AML-193 (cell line): ENCODE data around the gene DOCK8.

Source experiments
- DNase-seq, 2 experiments: peaks; one replicate each; lab custom pipeline; 2025; lab: John Stamatoyannopoulos, UW

Gene DOCK8

DNA sequence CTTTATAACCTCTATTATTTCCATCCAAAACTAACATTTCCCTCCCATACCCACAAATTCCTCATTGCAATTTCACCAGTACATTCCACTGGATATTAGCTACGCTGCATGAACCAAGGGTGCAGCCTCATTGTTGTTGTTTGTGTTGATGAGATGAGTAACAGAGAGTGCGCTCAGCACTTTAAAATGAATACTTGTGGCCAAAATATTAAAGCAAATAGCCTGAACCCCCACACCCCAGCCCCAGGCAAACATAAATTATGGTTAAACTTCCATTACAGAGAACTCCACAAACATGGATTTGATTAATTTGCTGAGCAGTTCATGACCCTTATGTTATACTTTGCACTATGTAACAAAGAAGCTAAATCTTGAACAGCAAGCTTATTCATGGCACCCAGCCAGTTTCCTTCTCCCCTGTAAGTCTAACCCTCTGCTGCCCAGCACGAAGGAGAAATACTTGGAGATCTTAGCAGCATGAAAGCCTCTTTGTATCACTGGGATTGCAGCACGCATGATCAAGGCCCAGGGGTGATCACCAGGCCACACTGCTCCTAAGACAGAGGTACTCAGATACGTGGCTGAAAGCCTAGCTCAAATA is 205.0 kb downstream of the DOCK8 start:
- DNase-seq, result no peak

DNA sequence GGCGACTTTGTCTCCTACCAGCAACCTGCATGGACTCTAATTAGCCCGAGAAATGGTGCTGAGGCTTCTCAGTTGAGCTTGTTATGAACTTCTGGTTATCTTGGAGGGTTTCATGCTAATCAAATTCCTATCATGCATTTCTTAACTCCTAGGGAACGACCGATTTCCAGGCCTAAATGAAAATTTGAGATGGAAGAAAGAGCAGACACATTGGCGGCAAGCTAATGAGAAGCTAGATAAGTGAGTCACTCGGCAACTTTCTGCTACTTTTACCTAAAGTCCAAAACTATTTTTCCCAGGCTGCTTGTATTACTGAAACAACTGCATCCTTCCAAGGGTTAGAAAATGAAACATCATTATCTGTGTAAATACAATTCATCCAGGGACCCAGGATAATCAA is 207.2 kb downstream of the DOCK8 start:
- no peak for DNase-seq

DNA sequence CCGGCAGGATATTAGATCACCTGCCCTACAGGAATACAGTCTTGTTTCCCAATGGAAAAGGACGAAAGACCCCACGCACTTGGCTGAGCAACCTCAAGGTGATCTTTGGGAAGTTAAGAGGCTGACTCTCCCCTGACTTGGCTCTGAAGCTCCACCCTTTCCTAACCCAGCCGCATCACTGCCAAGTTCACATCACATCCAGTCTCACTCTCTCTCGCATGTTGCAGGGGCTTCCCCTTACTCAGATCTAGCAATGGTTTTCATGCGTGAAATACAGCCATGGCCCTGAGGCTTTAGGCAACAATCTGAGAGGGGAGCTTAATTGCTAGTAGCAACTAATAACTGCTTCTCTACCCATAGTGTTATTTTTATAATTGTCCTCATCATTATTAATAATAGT is 211.6 kb downstream of the DOCK8 start:
- DNase-seq, result no peak

DNA sequence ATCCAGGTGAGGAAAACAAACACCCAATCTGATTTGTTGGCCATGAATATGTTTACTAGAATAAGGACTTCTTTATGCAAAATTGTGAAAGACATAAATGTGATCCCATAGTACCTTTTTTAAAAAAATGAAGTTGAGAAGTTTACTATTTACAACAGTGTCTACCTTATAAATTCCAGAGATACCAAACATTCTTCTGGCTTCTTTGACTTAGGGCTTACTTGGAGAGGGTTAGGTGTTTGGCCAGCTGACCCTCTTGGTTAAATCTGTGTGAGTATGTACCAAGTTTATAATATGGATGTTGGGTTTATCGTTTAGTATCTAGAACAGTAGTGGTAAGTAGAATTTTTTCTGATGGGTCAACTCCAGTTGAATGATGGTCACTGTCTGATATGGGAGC is 212.3 kb downstream of the DOCK8 start:
- no peak for DNase-seq

DNA sequence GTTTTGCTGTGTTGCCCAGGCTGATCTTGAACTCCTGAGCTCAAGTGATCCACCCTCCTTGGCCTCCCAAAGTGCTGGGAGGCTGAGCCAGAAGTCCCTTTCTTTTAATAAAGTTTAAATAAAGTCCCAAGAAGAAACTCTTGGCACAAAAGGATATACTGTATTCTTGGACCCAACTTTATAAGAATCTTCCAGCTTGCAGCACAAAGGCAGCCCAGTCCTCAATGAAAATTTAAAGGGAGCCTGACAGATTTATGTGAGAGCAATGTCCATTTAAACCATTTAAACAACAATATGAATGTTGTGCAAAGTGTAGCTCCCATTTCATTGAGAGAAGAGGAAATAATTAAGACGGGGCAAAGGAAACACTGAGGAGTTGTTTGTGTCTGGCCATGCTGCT is 217.0 kb downstream of the DOCK8 start:
- DNase-seq, result no peak

DNA sequence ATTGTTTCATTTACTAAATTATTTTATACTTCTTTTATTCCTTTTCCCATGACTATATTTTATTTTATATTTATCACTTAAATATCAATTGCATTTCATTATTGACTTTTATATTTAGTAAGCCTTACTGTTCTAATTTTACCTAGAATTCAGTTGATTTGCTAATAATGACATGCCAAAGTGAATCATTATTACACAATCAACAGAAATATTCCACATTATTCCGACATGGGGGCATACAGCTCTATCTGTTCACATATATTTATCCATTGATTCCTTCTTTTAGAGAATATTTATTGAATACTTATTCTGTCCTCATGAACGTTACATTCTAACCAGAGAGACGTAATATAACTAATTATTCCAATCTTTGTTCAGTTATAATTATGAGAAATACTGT is 221.8 kb downstream of the DOCK8 start:
- DNase-seq, result no peak

DNA sequence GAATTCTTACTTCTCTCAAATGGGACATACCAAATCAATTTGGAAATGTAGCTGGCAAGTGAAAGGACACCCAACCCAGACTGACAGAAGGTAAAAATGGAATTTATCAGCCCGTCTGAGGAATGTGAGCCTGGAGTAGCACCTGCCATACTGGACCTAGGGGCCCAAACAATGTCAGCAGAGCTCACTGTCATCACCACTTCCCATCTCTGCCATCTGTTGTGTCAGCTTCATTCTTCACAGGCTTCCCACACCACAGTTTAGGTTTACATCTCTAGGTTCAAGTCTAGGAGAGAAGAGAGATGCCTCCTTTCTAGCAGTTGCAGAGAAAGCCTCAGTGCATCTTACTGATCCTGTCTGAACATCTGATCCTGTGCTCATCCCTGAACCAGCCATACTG is 222.4 kb downstream of the DOCK8 start:
- DNase-seq, result no peak

DNA sequence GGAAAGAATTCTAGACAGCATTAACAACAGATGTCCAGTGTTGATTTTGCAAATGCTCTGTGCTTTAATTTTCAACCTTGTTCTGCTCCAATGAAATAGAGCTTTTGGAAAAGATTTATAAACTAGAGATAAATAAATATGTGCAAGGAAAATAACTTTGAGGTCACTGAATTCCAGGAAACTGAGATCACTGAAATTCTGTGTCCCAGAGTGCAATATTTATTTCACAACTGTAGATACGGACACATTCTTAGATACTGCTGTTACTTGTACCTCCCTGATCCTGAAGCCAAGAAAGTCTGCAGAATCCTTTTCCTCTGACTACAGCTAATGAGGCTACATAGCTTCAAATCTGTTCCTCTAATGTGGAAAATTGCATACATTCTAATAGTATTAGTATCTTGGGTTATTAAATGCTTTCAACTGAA is 222.9 kb downstream of the DOCK8 start:
- DNase-seq, result no peak

DNA sequence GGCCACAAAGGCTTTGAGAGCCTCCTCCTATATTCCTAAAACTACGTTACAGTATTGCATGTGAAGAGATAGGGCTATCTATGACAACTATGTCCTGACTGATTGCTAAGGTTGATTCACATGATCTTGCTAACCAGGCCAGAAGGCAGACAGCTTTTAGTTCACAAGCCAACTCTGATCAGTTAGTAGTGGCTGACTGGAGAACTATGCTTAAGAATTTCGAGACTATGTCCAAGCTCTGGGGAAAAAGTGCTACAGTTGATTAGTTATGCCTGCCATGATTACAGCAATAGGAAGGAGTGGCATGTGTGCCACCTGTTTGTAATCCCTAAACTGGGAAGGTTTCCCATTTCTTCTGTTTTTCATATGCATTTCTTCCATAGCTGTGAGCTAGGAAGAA is 223.4 kb downstream of the DOCK8 start:
- DNase-seq, result no peak

DNA sequence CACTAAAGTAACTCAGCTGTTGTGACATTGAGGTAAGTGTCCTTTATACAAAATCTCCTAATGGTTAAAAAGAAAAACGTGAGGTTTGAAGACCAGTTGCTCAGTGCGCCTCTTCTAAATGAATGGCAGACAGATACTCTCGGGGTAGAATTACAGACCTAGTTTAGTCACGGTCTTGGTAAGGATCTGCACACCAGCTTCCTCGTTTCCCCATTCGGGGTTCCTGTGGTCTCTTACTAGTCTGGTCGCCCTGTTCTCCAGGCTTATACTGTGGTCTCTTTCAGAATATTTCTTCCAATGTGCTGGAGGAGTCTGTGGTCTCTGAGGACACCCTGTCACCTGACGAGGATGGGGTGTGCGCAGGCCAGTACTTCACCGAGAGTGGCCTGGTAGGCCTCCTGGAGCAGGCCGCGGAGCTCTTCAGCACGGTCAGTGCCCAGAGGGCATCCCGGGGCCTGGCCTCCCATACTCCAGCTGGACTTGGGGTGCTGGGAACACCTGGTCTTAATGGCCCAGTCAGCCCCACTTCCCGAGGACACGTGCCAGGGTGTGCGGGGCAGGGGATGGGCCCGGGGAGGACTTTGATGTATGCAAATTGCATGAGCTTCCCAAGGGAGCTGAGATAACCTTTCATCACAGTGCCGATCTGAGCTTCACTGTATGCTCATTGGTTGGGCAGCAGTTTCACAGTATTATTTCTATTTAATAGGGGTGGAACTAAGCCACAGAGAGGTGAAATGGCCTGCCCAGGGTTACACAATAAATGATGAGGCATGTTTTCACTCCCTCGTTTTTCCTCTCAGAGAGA is 224.5 kb downstream of the DOCK8 start:
- no peak for DNase-seq

DNA sequence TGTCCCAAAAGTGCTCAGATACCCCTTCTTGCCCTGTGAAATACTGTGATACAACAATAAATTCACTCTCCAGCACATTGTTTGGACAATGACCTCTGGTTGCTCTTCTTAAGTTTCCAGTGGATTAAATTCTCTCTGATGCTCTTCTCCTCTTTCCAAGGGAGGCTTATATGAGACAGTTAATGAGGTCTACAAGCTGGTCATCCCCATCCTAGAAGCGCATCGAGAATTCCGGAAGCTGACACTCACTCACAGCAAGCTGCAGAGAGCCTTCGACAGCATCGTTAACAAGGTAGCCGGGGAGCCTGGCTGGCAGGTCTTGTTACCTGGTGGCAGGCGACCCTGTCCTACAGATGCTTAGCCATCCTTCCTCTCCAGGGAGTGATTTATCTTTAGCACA is 226.5 kb downstream of the DOCK8 start:
- DNase-seq, result no peak

DNA sequence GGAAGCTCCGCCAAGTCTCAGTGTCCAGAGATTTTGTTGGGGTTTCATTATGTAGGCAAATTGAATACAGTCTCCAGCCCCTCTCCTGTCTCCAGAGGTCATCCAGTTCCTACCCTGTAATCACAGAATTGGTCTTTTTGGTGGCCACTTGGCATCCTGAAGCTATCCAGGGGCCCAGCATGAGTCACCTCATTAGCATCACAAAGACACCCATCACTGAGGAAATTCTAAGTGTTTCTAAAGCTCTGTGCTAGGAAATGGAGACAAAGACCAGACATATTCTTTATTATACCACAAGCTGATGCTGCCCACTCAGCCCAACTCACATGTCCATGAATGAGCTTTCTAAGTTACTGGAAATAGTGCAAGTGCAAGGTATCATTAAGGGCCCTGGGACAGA is 229.9 kb downstream of the DOCK8 start:
- no peak for DNase-seq

DNA sequence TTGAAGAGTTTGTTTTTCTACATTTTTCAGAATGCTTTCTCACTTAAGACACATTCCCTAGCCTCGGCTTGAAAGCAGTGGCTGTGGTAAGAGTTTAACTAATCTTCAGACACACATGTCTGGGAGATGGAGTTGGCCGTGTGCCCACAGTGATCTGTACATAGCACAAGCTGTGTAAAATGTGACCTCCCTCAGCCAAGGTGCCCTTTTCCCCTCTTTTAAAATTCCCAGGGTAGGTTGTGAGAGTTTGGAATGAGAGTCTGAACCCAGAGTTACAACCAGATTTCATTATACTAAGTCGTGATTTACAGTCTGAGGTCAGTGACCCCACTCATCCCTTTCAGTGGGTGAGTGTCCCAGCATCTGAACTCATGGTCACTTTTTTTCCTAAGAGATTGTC is 230.4 kb downstream of the DOCK8 start:
- no peak for DNase-seq

DNA sequence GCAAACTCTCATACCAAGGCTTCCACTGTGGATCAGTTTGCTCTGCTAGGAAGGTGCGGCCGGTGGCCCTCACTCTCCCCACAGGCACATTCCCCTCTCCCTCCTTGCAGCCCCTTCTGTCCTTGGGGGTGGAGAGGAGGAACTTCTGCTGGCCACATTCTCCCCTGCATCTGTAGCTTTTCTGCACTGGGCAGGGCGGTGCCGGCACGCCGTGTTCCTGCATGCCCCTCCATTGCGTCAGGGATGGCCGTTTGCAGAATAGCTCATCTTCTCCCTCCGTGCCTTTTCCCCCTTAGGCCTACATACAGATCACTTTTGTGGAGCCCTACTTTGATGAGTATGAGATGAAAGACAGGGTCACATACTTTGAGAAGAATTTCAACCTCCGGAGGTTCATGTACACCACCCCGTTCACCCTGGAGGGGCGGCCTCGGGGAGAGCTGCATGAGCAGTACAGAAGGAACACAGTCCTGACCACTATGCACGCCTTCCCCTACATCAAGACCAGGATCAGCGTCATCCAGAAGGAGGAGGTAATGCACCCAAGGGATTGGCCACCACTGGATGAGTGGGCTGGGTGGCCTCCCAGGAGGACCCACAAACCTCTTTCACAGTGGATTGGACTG is 231.5 kb downstream of the DOCK8 start:
- DNase-seq, result no peak

DNA sequence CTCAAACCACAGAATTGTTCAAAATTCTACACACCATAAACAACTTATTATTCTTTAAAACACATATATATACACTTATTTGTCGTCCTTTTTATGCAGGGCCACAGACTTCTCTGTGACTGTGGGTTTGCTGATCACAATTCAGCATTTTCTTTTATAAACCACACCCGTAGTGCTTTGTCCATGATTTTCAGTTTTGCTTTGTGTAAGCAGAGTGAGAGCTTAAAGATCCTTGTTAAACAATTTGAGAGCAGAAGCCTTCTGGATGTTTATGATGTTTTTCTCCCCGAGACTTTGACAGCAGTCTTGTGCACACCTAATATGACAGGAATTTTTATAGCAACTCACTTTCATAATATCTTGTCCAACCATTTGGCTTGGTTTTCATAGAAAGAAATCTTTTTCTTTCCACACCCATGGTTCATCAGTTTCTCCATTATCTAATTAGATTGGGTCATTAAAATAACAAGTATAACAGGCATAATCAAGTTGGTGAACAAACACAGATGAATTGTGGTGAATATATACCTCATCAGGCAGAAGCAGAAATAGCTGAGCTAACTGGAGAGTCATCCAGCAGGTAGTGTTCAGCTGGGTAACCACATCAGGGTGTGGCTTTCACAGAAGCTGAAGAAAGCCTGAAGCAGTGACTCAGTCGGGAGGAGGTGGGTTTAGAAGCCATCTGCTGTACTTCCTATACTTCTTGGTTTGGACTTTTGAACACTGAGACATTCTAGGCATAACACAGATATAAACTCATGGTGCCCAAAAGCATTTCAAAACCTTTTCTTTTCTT is 232.8 kb downstream of the DOCK8 start:
- no peak for DNase-seq

DNA sequence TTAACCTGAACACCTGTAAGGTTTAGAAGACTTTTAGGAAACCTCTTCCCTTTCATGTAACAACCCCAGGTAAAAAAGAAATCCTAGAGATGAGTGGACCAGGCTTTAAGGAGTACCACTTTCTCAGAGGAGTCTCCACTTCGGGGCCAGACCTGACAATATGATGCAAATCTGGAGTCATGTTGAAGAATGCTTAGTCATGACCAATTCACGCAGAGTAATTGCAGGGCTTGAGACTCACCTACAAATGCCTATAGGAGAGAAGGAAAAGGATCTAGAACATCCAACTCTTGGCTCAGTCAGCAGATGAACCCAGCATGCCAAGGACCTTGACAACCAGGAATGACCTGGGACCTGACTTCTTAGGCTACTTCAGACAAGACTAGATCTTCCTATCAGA is 235.4 kb downstream of the DOCK8 start:
- DNase-seq, result no peak

DNA sequence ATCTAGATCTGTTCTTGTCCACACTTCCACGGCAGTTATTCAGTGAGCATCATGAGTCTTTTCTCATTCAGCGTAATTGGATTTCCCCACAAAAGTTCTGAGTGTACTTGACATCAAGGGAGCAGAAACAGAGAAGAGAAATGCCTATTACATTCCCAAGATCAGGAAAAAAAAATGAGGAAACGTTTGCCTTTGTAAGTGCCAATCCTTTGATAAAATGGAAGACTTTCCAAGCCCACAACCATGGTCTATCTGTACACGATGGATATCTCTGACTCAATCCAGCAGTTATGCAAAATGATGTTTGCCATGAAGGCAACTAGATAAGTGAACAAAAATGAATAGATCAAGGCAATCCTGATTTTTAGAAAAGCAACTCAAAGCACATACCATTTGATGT is 235.9 kb downstream of the DOCK8 start:
- DNase-seq, result no peak

DNA sequence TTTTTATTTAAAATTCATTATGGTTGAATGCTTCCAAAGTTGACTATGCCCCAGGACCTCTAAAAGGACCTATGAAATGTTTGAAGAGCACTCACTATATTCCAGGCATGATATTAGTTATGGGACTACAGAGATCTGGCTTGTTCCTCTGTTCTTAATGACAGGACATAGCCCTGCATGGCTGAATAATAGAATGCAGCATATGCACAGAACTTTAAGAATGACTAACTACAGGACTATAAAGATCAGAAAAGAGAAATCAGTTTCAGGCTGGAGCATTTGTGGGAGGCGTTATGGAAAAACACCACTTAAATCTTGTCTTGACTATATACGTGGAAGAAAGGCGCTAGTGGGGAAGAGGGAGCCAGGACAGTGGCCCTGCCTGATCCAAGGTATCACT is 239.2 kb downstream of the DOCK8 start:
- DNase-seq, result no peak

DNA sequence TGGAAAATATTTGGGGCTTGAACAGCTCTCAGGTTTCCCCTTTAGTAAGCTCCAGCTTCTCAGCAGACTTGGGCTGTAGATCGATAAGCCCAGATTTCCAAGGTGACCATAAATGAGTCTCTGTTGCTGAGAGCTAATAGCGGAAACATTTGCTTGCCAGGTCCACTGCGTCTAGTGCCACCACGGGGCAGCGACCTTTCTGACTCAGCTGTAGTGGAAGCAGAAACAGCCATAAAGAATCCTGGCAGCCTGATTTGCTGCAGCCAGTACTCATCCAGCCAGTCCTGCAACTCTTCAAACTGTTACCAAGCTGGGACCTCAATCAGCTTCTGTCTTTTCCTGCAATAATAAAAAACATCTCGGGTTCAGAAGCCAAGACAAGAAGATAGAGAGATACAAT is 241.7 kb downstream of the DOCK8 start:
- no peak for DNase-seq

DNA sequence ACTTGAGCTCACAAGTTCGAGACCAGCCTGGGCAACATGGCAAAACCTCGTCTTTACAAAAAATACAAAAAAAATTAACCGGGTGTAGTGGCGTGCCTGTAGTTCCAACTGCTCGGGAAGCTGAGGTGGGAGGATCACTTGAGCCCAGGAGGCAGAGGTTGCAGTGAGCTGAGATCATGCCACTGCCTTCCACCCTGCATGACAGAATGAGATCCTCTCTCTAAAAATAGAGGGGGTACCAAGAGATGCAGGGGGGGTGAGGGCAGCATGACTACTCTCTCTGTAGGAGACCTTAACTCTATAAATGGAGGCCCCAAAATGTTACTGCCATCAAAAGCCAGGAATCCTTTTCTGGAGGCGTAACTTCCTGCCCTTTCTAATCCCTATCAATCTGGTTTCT is 243.9 kb downstream of the DOCK8 start:
- no peak for DNase-seq

DNA sequence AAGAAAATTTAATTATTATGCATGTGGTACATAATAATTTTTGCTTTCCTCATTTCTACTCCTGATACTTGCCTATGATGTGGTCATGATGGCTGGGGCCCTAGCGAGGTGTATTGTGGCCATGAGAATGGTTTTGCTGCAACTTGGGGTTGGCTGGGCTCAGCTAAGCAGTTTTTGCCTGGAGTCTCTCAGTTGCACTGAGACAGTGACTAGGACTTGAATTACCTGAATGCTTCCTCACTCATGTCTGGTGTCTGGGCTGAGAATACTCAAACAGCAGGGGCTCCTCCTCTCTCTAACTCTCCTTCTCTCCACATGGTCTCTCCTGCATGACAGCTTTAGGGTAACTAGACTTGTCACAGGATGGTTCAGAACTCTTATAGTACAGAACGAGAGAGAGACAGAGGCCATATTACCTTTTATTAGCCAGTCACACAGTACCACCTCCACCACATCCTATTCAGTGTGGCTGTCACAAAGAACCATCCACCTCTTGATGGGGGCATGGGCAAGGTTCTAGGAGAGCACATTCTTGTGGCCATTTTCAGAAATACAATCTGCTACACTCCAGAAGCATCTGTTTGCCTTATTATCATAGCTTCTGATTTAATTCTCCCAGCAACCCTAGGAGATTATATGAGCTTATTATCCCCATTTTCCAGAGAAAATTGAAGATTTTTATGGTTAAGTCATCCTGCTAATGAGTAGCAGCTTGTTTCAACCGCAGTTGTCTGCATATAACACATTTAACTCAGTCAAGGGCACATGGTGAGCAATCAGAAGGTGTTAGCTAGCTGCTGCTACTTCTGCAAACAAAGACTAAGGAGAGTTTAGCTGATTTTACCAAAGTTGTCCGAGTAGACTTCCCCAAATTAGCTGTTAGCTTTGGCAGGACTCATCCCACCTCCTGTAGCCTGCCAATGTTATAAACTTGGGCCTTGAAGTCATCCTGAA is 245.1 kb downstream of the DOCK8 start:
- DNase-seq, result no peak

DNA sequence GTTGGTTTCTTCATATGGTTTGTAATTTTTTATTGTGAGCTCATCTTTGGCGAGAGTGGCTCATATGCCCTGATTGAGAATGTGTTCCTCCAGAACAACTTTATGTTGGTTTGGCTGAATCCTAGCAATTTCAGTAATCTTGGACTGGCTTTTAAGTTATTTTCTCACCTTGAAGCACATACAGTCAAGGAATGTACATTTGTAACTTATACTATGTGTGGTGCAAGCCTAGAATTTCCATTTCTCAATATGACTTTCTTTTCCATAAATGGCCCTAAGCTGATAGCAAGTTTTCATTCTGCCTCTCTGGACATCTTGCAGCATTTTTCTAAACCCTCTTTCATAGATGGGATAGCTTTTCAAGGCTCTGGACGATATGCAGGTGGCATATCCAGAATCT is 247.5 kb downstream of the DOCK8 start:
- DNase-seq, result no peak
